Measurements from ENCODE around the gene ASXL1.
"Not testable (repeated sequence)": the region's sequence is repeated elsewhere in the genome, so short reads cannot be mapped to it uniquely, and the experiment has no call there.

The ASXL1 gene

DNA sequence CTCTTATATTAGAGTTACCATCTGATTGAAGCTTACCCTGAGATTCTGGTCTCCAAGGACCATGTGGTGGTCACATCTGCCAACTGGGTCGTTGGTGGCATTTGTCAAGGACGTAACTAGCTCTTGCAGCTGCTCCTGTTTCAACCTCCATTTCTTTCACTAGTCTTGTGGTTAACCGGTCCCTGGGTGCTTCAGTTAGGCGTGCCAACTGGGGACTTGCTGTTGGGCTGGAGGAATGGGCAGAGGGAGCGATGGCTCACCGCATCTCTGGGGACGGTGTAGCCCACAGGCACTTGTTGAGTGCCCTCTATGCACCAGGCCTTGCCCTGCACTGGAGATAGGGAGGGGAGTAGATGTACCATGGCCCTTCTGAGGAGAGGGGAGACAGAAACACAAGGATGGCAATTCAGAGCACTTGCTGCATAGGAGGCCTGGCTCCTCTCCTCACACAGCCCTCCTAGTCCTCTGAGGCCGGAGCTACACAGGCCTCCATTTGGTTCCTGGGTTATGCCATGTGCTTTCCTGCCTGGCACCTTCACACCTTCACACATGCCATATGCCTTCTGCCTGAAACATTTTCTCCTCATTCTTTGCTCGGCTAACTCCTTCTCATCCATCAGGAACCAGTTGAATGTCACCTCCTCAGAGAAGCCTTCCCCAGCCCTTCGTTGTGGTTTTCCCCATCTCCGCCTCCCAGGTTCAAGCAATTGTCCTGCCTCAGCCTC, 20.0 kb upstream of the ASXL1 start:
- DNase-seq (ENCODE audit: low spot score), result no peak

DNA sequence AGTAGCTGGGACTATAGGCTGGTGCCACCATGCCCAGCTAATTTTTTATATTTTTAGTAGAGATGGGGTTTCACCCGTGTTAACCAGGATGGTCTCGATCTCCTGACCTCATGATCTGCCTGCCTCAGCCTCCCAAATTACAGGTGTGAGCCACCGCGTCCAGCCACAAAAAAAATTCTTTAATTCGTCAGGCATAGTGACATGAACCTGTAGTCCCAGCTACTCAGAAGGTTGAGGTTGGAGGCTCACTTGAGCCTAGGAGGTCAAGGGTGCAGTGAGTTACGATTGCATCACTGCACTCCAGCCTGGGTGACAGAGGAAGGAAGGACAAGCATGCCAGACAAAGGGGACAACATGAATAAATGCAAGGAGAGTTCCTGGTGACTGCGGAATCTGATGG, 19.5 kb upstream of the ASXL1 start:
- no peak for DNase-seq (ENCODE audit: low spot score)

DNA sequence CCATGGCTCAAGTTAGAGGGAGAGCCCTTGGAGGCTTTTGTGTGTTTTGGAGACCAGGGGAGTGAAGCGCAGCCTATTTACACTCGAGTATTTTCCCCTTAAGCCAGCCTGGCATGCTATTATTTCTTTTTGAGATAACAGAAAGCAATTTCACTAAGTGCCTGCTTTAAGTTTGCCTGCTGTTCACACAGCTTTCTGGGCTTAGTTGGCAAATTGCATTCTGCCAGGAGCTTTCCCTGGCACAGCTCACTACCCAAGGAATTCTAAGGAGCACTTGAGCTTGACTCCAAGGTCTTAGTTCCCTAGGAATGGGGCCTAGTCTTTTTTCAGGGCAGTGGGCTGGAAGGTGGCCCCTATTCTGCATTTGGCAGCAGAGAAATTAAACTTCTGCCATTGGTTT, 19.0 kb upstream of the ASXL1 start:
- peak; percentile 38 for DNase-seq (ENCODE audit: low spot score)

DNA sequence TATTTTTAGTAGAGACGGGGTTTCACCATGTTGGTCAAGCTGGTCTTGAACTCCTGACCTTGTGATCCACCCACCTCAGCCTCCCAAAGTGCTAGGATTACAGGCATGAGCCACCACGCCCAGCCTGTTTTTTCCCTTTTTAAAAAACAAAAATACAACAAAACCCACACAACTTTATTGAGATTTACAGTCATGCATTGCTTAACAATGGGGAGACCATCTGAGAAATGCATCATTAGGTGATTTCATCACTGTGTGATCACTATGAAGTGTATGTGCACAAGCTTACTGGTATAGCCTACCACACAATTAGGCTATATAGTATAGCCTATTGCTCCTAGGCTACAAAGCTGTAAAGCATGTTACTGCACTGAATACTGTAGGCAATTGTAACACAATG, 17.1 kb upstream of the ASXL1 start:
- DNase-seq (ENCODE audit: low spot score), result not testable (repeated sequence)

DNA sequence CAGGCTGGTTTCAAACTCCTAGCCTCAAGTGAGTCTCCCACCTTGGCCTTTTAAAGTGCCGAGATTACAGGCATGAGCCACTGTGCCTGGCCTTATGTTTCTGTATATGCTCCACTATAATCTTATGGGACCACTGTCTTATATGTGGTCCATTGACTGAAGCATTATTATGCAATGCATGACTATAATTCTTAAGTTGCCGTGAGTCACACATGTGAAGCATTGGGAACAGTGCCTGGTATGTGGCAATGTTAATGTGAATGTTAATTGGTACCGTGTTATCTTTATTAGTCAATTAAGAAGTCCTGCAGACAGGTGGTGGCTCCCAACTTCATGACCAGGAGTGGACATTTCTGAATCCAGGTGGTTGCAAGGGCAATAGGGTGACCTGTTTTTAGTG, 14.7 kb upstream of the ASXL1 start:
- DNase-seq (ENCODE audit: low spot score), result no peak

DNA sequence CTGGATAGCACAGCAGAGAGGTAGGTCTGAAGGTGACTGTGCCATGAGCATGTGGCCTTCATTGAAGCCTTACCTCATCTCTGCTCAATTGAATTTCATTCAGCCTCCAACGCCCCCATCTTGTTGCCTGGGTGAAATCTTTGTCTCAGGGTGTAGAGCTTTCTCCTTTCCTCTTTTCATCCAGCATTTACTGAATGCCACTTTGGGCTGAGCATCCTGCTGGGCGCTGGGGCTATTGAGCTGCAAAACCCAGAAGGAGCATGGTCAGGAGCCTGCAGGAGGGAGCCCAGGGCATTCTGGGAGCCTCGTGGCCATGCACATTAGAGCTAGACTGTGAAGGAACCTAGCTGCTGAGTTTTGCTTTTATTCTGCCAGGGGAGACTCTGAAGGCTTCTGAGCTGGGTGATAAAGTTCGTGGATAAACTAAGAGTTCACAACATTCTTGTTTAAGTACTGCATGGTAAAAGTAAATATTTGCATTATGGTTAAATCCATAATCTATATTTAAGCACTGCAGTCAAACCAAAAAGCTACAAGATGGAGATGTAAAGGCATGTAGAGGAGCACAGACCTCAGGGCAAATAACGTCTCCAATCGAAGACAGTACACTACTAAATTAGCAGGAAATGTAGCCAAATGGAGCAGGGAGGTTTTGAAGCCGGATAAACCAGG, 13.2 kb upstream of the ASXL1 start:
- DNase-seq (ENCODE audit: low spot score), result peak; percentile 33

GRCh38 chr20:32348207-32348606, 9.9 kb upstream of the ASXL1 start:
- DNase-seq (ENCODE audit: low spot score), result no peak

GRCh38 chr20:32350421-32350820, 7.7 kb upstream of the ASXL1 start:
- DNase-seq (ENCODE audit: low spot score), result no peak

GRCh38 chr20:32352121-32352720, 5.9 kb upstream of the ASXL1 start:
- no peak for DNase-seq (ENCODE audit: low spot score)

GRCh38 chr20:32353848-32354496, 4.2 kb upstream of the ASXL1 start:
- DNase-seq (ENCODE audit: low spot score), result no peak

- no peak for DNase-seq (ENCODE audit: low spot score)
Measured at GRCh38 chr20:32354592-32355416, 3.3 kb upstream of the ASXL1 start.

- no peak for DNase-seq (ENCODE audit: low spot score)
Measured at GRCh38 chr20:32355417-32355841, 2.7 kb upstream of the ASXL1 start.

- DNase-seq (ENCODE audit: low spot score), result not testable (repeated sequence)
Measured at GRCh38 chr20:32355907-32356621, 2.1 kb upstream of the ASXL1 start.

DNA sequence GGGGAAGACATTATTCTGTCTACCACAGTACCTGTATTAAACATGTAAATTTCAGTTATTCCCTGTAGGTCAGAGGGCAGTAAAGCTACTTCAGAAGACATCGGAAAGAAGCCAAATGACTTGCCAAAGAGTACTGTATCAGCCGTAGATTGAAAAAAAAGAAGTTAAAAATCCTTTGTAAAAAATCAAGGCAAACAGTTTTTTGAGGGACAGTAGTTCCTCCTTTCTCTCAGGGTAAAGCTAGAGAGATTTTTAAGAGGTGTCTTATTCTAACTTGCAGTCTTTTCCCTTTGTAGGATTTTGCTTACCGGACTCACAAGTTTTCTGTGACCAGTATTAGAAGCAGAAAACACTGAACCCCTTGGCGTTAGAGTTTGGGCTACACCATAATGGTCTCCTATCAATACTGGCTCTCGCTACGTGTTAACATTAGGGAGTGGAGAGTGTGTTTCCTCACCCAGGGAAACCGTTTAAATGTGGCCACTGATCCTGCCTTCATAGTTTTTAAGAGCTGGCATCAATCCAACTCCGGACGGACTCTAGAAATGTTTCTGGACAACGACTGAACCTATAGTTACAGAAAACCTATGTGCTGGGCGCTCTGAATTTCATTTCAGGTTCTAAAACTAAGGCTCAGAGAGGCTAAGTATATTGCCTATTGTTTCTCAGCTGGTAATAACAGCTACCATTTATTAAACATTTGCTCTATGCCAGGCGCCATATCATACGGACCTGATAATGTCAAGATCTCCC, 1.3 kb upstream of the ASXL1 start:
- no peak for DNase-seq (ENCODE audit: low spot score)

DNA sequence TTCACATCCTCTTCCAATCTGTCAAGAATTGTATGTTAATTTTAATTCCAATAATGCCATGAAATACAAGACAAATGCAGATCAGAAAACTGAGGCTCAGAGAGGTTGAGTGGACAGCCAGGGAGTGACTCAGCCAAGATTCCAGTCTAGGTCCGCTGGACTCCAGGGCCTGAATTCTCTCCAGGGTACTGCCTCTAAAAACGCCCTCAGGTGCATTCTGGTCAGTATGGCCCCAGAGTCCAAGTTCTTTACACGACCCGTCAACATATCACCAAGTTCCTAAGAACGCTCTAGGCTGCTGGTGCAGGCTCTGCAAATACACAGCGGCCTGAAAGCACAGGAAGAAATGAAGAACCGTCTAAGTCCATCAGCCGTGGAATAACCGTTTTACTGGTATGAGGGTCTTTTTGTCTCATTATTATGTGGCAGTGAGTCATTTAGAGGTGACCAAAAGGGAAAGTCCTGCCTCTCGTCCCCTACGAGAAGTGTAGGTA, 709 bp upstream of the ASXL1 start:
- no peak for DNase-seq (ENCODE audit: low spot score)

DNA sequence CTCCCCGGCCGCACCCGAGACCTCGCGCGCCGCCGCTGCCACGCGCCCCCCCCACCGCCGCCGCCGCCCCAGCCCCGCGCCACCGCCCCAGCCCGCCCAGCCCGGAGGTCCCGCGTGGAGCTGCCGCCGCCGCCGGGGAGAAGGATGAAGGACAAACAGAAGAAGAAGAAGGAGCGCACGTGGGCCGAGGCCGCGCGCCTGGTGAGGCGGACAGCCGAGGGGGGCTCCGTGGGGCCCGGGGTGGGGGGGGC, 426 bp downstream of the ASXL1 start:
- no peak for DNase-seq (ENCODE audit: low spot score)

DNA sequence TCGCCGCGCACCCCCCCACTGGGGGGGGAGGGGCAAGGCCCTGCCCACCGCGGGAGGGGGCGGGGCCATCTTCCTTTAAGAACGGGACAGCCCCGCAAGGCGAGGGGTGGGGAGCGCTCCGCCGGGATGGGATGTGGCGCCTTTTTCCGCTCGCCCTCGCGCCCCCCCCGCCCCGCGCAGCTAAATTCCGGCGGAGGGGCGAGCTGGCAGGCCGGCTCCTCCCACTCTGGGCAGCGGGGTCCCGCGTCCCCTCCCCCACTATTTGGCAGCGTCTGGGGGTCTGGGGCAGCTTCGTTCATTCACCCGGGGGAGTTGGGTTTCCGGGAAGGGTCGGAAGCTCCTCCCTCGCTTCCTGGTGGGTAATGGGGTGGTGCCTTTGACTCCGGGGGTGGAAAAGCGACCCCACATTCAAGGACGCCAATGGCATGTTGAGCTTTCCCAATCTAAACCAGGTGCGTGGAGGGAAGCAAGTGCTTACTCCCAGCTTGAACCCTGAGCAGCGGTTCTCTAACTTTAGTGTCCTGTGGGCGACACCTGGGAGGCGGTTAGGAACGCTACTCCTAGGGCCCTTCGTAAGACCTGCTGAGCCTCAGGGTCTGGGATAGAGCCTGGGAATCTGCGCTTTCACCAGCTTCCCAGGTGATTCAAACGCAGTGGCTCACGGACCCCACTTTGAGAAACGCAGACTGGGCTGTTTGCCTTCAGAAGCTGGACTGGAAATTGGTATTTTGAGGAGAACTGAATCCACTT, 927 bp downstream of the ASXL1 start:
- peak; percentile 68 for DNase-seq (ENCODE audit: low spot score)

DNA sequence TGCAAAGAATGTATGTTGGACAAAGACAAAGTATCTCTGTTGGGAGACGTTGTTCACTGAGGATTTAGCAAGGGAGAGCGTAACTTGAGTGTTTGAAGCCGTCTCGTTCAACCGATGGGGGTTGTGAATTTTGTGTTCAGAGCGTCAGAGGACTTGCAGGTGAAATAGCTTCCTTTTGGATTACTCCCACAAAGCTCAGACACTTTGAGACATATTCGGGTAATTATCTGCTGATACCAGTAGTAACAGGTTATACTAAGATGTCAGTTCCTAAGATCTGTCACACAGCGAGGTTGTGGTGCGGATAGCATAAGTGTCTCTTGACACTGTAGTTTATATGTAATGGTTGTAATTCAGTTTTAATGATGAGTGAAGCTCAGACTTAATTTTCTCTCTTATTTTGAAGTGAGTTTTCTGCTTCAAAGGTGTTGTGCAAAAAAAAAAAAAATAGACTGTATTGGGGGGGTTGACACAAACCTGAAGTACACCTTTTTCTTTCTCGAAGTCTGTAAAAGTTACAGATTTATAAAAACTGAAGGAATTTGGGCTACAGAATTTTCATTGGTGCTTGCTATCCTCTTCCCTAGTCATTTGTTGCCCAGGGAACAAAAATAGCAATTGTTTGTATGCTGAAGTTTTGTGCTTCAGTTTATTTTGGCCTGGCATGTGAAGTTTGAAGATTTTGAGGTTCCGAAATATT, 1.7 kb downstream of the ASXL1 start:
- DNase-seq (ENCODE audit: low spot score), result peak; percentile 30

DNA sequence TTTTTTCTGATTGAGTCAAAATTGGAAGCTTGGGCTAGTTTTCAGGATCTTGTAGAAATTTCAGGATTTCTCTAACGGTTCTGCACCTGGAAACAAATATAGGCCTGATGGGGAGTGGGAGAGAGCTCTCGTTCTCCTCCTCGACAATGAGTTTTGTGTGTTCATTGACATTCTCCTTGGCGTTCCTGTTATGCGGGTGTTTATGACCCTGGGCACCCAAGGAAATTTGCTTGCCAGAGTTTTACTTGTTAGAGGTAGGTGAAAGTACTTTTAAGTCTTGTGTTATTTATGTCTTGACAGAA, 2.2 kb downstream of the ASXL1 start:
- no peak for DNase-seq (ENCODE audit: low spot score)

Data from Ammon's horn (tissue), 1 donor.